Heart right ventricle (tissue), 16 donors: Measurements from ENCODE around the gene ENOX2. TPM values are rescaled to one million over a fixed set of nuclear protein-coding genes. Genes with fewer than 3 reads are reported as not detected.

Experiments
- ATAC-seq, 8 donors: fragments of 200-7000 bp; cut with Tn5 transposase; one replicate each; pipeline ENCODE4 v1.9.1; 2020; ENCODE audit warnings: mild to moderate bottlenecking in 8 of 8, moderate library complexity in 8 of 8, moderate number of reproducible peaks in 1 of 8
- DNase-seq, 2 donors: peaks; one replicate each; pipeline ENCODE4 v3.0.0-alpha.2; 2020
- H3K27ac ChIP-seq, 10 donors: fragments of 200-600 bp; sonication (generic) in 2 of 10; one replicate each; pipeline versions ENCODE4 v1.5.0 to v1.8.0; 2020 to 2022; ENCODE audit warnings: mild to moderate bottlenecking in 3 of 10
- H3K27me3 ChIP-seq, 7 donors: fragments of 200-600 bp; one replicate each; pipeline ENCODE4 v1.8.0; 2021 to 2022; ENCODE audit warnings: mild to moderate bottlenecking in 2 of 7
- H3K36me3 ChIP-seq, 9 donors: fragments of 200-600 bp; sonication (generic) in 1 of 9; one replicate each; pipeline versions ENCODE4 v1.5.0 to v1.8.0; 2020 to 2022; ENCODE audit warnings: mild to moderate bottlenecking in 2 of 9
- H3K4me1 ChIP-seq, 9 donors: fragments of 200-600 bp; sonication (generic) in 1 of 9; one replicate each; pipeline versions ENCODE4 v1.5.0 to v1.8.0; 2020 to 2022; ENCODE audit warnings: mild to moderate bottlenecking in 4 of 9
- H3K4me3 ChIP-seq, 10 donors: fragments of 200-600 bp; sonication (generic) in 2 of 10; one replicate each; pipeline versions ENCODE4 v1.5.0 to v1.8.0; 2020 to 2022; ENCODE audit warnings: mild to moderate bottlenecking in 7 of 10, moderate library complexity in 2 of 10
- H3K9me3 ChIP-seq, 11 donors: fragments of 200-600 bp in 10 of 11; sonication (generic) in 2 of 11; one replicate each; pipeline versions ENCODE4 v1.5.0 to v1.8.0; 2013 to 2022; ENCODE audit warnings: mild to moderate bottlenecking in 2 of 11, control low read depth in 1 of 11, moderate library complexity in 1 of 11
- WGBS, 2 donors: extraction: QIAGEN DNeasy Blood & Tissue Kit; methylation state at CpG; one replicate each; pipeline ENCODE4 v1.1.7; 2013; ENCODE audit warnings: inconsistent platforms in 1 of 2; 5-methylcytosine and 5-hydroxymethylcytosine counted together
- intact Hi-C, 10 donors: fragments of 100-400 bp; cut with DNase I; formaldehyde crosslinking; loops; one replicate each; pipeline versions ENCODE4 v1.11.1 to v1.14.2; 2022
- polyA plus RNA-seq, 2 donors: library from polyadenylated mRNA; stranded (reverse); fragments of 200-250 nt; gene quantifications; one replicate each; pipeline ENCODE4 v1.2.3, GENCODE V29; 2013
- total RNA-seq, 10 donors: library from RNA; stranded (reverse); fragmentation: NEBNext Ultra II Directional in 3 of 10; extraction: Animal tissue kit (Norgen Biotek cat#: 25700) in 3 of 10; gene quantifications; one replicate each; pipeline versions ENCODE4 v1.2.1 to v1.2.4, GENCODE V29; 2021 to 2023
- TF ChIP-seq, protein P1 (sequence below), 9 donors: fragments of 200-600 bp; sonication (generic) in 2 of 9; IDR thresholded peaks; one replicate each; pipeline versions ENCODE4 v1.5.0 to v1.8.0; 2021 to 2022; ENCODE audit warnings: antibody characterized with exemption in 9 of 9, mild to moderate bottlenecking in 5 of 9, moderate library complexity in 1 of 9
- donor health status: Arrhythmogenic right ventricular cardiomyopathy.
- donor health status: ischemic (EF 13 %, LVEDD 7.1; RV severe dilation, severe dysfunction).
- donor health status: healthy with polysubstance abuse.
- donor health status: DM: no; HTN: yes; CAD: no.
- donor health status: DM: no; HTN: no; CAD: no.
- donor health status: ischemic (EF 25% LVEDD 6.9; RV normal size, moderate dysfunction).
- donor health status: ischemic (EF 25% LVEDD 5.7; RV mildly dilated, moderate dysfunction).
- donor health status: healthy.
- donor health status: DM: yes; HTN: yes; CAD: no.
- donor health status: Ischemic cardiomyopathy.
- donor health status: ischemic (EF 35%, LVEDD 5.7; RV mildly dilated, moderate dysfunction).
- donor health status: nonischemic (EF 11% LVEDD 7.7; RV severe dilation, severe dysfunction).
- donor health status: DM: yes; HTN: yes; CAD: no.
- donor health status: PGD.
- donor health status: ischemic (EF 29% LVEDD 5.4; RV normal size, mild dysfunction).
- donor health status: nonischemic (EF 23%, LVEDD 6.1; RV moderate dilation, normal function).

The ENOX2 gene
- total and polyA plus RNA-seq, 12 donors = 3.4 to 22.6 (median 18.6) TPM

DNA sequence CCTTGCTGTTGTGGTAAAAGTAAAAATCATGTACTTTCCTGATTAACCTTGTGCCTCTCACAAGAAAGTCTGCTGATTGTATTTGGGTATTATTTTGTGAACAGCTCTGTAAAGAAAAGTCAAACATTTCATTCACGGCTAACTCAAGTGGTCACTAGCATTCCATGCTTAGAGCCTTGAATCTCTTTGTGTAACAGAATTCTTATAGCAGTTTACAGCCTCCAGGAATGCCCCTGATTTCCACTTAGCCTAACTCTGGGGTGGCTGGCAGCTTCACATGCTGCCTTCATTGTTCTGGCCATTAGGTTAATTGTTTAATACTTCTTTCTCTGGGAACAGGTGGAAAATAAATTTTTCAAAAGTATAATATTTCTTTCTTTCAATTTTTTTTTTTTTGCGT, 274.5 kb downstream of the ENOX2 start:
- Histone ChIP-seq H3K4me1 (no peaks in the 10 kb centered on the region), H3K27ac (no peak overlapping the region), H3K36me3 (peaks cover 0 to 23% (median 0%) of the 10 kb centered on the region in 9 donors), H3K4me3 (no peak overlapping the region), H3K27me3 (no peaks in the 10 kb centered on the region), H3K9me3 (no peaks in the 10 kb centered on the region)
- DNase-seq = no peak
- no peak for ATAC-seq
- 78 to 89% methylated on average over 2 of the region's 2 CpGs for WGBS, 2 donors
- intact Hi-C loops = no loop called here
- TF ChIP-seq, protein P1, sequence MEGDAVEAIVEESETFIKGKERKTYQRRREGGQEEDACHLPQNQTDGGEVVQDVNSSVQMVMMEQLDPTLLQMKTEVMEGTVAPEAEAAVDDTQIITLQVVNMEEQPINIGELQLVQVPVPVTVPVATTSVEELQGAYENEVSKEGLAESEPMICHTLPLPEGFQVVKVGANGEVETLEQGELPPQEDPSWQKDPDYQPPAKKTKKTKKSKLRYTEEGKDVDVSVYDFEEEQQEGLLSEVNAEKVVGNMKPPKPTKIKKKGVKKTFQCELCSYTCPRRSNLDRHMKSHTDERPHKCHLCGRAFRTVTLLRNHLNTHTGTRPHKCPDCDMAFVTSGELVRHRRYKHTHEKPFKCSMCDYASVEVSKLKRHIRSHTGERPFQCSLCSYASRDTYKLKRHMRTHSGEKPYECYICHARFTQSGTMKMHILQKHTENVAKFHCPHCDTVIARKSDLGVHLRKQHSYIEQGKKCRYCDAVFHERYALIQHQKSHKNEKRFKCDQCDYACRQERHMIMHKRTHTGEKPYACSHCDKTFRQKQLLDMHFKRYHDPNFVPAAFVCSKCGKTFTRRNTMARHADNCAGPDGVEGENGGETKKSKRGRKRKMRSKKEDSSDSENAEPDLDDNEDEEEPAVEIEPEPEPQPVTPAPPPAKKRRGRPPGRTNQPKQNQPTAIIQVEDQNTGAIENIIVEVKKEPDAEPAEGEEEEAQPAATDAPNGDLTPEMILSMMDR (IDR thresholded peaks at IDR 0.05) = no peak

DNA sequence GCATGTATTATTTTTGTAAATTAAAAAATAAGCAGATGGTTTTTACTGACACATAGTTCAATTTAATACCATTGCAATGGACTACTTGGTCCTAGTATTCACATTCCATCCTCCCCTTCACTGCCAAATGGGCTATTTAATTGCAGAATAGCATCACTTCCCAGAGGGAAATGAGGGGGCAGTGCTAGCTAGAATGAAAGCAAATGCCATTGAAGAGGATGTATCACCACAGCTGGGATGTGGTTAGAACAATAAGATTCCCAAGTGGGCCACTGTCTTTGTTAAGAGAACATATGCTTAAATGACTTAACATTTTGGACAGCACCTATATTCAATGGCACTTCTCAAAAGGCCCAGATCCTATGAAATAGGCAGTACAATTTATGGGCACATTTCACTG, 276.5 kb downstream of the ENOX2 start:
- Histone ChIP-seq H3K4me3 (no peak overlapping the region), H3K27ac (no peak overlapping the region), H3K4me1 (no peaks in the 10 kb centered on the region), H3K27me3 (no peaks in the 10 kb centered on the region), H3K9me3 (no peaks in the 10 kb centered on the region), H3K36me3 (peaks cover 0 to 23% (median 0%) of the 10 kb centered on the region in 9 donors)
- DNase-seq (no peak), ATAC-seq (no peak)
- intact Hi-C loops = no loop called here
- TF ChIP-seq, protein P1 (IDR thresholded peaks at IDR 0.05) = no peak

DNA sequence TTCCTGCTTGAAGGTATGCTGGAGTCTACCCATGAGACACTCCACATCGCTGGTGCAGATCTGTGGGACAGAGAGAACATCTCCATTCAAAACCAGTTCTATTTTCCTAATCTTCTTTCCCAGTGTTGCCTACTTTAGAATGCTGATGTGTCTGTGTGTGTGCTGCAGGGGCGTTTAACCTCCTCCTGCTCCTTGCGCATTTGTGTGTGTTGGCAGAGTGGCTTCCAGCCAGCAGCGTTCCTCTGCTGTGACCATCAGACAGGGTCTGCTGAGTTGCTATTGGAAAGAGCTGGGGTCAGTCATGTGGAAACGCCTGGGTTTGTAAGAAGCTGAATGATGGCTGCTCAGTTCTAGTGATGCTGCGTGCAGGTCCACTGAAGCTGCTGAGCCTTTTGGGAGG, 277.6 kb downstream of the ENOX2 start:
- intact Hi-C loops = no loop called here
- 89 to 94% methylated on average over 6 of the region's 6 CpGs for WGBS, 2 donors
- ATAC-seq (no peak), DNase-seq (no peak)
- Histone ChIP-seq H3K27ac (no peak overlapping the region), H3K4me3 (no peak overlapping the region), H3K9me3 (no peaks in the 10 kb centered on the region), H3K27me3 (no peaks in the 10 kb centered on the region), H3K36me3 (peaks cover 0 to 18% (median 0%) of the 10 kb centered on the region in 9 donors), H3K4me1 (no peaks in the 10 kb centered on the region)
- TF ChIP-seq, protein P1 (IDR thresholded peaks at IDR 0.05) = no peak

DNA sequence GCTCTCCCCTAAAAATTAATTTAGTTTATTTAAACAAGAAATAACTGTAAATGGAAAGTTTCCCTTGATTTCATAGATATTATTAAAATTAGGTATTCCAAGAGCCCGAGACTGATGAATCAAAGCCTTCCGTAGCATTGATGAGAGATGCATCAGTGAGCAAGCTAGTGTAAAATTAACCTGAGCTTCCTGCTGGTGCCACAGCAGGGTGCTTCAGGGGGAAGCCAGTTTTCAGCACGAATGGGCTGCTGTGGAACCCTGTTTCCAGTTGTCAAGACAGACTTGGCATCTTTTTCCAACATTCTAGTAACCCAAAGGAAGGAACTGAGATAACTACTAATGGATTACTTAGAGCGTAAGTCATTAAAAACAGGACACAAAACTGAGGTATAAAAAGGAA, 279.5 kb downstream of the ENOX2 start:
- DNase-seq (no peak), ATAC-seq (no peak)
- intact Hi-C loops = no loop called here
- Histone ChIP-seq H3K9me3 (no peaks in the 10 kb centered on the region), H3K4me1 (no peaks in the 10 kb centered on the region), H3K27ac (no peak overlapping the region), H3K27me3 (no peaks in the 10 kb centered on the region), H3K36me3 (peaks cover 0 to 18% (median 0%) of the 10 kb centered on the region in 9 donors), H3K4me3 (no peak overlapping the region)
- TF ChIP-seq, protein P1 (IDR thresholded peaks at IDR 0.05) = no peak
- 80 to 84% methylated on average over 4 of the region's 4 CpGs for WGBS, 2 donors
